ENCODE data around the gene SIVA1.

Gene SIVA1

GRCh38 chr14:104734991-104735779, 17.8 kb upstream of the SIVA1 start:
- no peak for DNase-seq (ENCODE audit: low spot score)
- TF ChIP-seq CTCF (IDR thresholded peaks at IDR 0.05; ENCODE audit: borderline replicate concordance, control extremely low read depth, extremely low read depth, insufficient read depth, missing control alignments), result no peak
- in situ Hi-C loops (cut with MboI; ENCODE audit: low sequenced_read_pairs, unreplicated experiment), result no loop called here

- in situ Hi-C loops (cut with MboI; ENCODE audit: low sequenced_read_pairs, unreplicated experiment), result no loop called here
- DNase-seq (ENCODE audit: low spot score), result no peak
- TF ChIP-seq CTCF (IDR thresholded peaks at IDR 0.05; ENCODE audit: borderline replicate concordance, control extremely low read depth, extremely low read depth, insufficient read depth, missing control alignments), result no peak
Measured at GRCh38 chr14:104735830-104736642, 16.9 kb upstream of the SIVA1 start.

GRCh38 chr14:104738375-104739019, 14.4 kb upstream of the SIVA1 start:
- in situ Hi-C loops (cut with MboI; ENCODE audit: low sequenced_read_pairs, unreplicated experiment), result no loop called here
- TF ChIP-seq CTCF (IDR thresholded peaks at IDR 0.05; ENCODE audit: borderline replicate concordance, control extremely low read depth, extremely low read depth, insufficient read depth, missing control alignments), result no peak
- no peak for DNase-seq (ENCODE audit: low spot score)

GRCh38 chr14:104739026-104739425, 13.9 kb upstream of the SIVA1 start:
- in situ Hi-C loops (cut with MboI; ENCODE audit: low sequenced_read_pairs, unreplicated experiment), result no loop called here

GRCh38 chr14:104739546-104740516, 13.1 kb upstream of the SIVA1 start:
- in situ Hi-C loops (cut with MboI; ENCODE audit: low sequenced_read_pairs, unreplicated experiment), result no loop called here
- no peak for DNase-seq (ENCODE audit: low spot score)
- no peak for TF ChIP-seq CTCF (IDR thresholded peaks at IDR 0.05; ENCODE audit: borderline replicate concordance, control extremely low read depth, extremely low read depth, insufficient read depth, missing control alignments)

More at GRCh38 chr14:104739026-104739425, 13.9 kb upstream of the SIVA1 start:
- TF ChIP-seq CTCF (IDR thresholded peaks at IDR 0.05; ENCODE audit: borderline replicate concordance, control extremely low read depth, extremely low read depth, insufficient read depth, missing control alignments), result no peak
- no peak for DNase-seq (ENCODE audit: low spot score)
